GM19455 (cell line): ENCODE results near the gene CCDC71.

ENCODE experiments used
- ATAC-seq: cut with Tn5 transposase; IDR thresholded peaks from one replicate; pipeline ENCODE4 v1.9.1; 2021; ENCODE audit not compliant: unreplicated experiment

The CCDC71 gene

DNA sequence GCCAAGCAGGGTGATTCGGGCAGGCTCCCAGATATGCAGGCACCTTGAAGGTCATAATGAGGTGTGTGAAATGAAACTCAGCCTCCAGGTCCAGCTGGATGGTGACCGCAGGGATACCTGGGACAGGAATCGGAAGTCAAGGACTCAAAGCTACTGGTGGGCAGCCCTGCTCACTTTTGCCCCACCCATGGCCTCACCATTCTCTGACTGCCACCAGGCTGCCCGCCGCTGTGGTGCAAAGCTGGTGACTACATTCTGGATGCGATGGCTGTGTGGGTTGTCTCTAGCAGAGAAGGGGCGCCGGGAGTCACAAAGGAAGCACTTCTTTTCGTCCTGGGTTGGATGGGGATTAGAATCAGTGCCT is 34.1 kb downstream of the CCDC71 start:
- ATAC-seq = no peak

DNA sequence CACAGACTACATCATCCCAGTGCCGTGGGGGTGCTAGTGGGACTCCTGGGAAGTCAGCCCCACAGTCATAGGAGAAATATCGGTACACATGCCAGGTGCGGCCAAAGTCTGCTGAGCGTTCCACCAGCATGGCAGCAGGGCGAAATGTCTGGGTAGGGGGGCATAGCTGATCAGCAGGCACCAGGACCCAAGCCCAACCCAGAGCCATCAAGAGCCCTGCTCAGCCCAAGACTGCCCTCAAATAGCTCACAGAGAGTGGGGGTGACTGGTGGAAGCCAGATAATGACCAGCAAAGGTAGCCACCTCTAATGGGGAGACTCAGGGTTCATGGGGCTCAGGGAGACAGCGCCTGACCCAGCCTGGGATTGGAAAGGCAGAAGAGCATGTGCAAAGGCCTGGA is 34.6 kb downstream of the CCDC71 start:
- ATAC-seq = no peak

DNA sequence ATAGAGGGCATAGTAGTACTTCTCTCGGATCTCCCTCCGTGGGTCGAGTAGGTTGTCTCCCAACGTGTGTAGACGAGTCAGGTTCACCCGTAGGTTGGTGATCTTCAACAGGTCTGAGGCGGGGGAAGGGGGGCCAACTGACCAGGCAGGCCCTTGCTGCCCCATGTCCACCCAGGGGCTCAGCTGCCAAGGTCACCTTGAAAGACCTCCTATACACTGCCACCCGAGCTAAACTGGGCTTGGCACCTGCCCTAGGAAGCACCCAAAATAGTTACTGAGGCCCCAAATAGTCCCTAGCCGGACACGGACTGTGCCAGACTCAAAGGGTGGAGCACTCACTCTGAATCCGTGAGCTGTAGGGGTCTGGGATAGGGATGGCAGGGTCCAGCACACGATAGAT is 35.1 kb downstream of the CCDC71 start:
- ATAC-seq = no peak

DNA sequence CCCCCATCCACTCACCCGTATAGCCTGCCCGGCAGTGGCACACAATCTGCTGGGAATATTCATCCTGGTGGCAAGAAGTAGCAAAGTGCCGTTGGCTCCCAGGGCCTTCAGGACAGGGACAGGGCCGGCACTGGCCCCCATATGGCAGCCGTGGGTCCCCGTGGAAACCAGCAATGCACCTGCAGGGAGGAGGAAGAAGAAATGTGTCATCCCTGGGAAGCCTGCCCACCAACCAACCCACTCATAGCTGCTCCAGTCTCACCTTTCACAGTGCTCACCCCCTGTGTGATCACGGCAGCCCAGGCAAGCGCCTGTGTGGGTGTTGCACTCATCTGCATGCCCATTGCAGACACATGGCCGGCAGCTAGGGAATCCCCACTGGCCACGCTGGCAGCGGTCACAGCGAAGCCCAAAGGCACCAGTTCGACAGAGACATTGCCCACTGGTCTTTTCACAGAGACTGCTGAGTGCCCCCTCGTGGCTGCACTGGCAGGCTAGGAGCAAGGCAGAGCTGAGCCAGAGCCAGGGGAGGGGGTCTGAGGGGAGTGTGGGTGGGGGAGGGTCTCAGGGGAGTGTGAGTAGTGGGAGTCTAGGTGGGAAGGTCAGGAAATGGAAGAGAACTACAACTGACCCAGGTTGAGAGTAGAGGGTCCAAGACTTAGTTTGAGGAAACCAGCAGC is 41.0 kb downstream of the CCDC71 start:
- no peak for ATAC-seq

DNA sequence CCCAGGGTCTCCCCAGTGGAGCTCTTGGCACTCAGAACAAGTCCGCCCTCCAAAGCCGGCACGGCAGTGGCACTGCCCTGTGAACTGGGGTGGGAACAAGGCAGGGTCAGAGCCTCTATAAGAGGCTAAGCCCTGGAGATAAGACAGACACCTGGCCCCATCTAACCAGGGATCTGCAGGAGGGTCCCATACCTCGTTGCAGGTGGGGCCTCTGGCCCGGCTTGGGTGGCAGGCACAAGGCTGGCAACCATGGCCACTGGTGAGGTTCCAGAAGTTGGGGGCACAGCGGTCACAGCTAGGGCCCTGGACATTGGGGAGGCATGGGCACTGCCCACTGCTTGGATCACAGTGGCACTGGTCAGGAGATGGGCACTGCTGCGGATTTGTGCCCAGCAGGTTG is 41.9 kb downstream of the CCDC71 start:
- no peak for ATAC-seq

DNA sequence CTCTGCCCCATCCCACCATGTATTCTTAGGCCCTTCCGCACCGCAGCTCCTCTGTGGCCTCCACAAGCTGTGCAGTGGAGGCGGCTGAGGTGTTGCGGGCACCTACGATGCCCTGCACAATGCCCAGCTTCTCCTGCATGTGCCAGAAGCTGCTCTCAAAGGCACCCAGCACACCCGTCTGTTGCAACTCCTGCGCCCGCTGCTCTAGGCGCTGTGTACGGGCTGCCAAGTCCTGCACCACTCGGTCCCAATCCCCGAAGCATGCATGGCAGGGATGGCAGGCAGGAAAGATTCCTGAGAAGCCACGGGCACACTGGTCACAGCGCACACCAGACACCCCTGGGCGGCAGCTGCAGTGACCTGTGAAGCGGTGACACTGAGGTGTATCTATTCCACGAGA is 42.4 kb downstream of the CCDC71 start:
- ATAC-seq = no peak

DNA sequence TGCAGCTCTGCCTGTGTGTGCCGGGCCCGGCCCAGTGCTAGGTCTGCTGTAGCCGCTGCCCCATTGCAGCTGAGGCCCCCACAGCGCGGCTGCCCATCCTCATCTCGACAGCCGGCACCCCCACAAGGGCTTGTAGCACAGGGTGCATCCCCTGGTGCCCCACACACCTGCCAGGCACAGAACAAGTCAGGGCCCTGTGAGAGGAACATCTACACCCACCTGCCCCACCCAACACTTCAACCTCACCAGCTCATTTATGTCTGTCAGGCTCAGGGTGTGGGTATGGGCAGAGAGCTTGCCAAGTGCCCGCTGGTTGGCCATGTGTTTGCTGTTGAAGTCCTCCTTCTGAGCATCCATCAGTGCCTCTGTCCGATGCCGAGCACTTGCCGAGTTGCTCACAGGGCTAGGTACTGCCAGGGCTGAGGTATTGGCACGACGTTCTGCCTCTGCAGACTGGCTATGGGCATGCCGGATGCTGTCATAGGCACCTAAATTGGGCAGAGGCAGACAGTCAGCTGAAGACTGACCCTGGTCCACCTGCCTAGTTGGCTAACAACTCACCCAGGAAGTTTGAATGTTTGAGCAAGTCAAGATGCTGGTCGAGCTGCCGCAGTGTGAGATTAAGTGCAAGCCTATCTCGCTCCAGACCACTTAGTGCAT is 43.1 kb downstream of the CCDC71 start:
- ATAC-seq = no peak

DNA sequence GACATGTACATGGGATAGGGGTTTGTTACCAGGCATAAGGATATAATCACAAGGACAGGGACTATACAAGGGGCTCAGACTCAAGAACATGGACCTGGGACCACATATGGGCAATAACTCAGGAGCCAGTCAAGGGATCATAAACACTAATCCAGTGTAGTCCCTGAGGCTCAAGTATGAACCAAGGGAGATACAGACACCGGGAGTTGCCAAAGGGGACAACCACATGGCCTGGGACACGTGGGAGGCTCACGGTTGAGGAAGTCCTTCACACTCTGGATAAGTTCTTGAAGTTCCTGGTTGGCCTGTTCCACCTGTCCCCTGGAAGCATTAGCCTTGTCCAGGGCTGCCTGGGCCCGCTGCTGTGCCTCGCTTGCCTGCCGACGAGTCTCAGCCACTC is 43.7 kb downstream of the CCDC71 start:
- ATAC-seq = no peak

DNA sequence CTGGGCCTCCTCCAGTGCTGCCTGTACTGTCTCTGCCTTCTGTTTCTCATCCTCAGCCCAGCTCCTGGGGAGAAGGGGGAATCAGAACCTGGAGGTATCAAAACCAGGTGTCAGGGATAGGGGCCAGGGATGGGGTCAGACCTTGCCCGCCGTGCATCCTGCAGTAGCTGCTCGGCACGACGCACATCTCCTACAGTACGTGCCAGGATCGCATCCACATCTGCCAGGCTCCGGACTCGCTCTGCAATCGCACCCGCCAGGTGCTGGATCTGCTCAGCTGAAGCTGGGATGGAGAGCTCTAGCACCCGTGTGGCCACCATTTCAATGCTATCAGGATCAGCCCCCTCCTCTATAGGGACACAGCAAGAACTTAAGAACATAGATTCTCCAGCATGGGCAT is 44.1 kb downstream of the CCDC71 start:
- ATAC-seq = no peak

DNA sequence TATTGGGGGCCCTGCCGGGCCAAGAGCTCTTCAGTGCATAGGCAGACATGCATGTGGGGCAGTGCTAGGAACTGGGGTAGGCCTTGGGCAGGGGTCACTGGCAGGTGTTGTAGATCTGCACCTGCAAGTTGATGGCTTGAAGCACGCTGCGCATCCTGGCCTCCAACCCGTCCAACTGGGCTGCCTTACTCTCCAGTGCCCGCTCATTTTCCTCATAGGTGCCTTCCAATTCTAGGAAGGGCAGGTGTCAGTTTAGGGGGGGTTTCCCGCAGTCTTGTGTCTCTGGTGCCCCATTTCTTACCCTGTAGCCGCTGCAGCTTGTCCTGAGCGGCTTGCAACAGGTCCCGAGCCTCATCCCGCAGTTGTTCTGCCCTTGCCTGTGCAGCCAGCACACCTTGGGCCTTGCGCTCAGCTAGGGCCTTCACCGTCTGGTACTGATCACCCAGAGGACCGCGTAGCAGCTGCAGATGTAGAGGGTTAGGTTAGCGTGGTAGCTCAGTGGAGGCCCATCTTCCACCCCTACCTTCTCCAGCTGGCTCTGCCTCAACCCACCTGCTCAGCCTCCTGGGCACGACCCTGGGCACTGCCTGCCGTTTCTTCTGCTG is 44.9 kb downstream of the CCDC71 start:
- no peak for ATAC-seq

DNA sequence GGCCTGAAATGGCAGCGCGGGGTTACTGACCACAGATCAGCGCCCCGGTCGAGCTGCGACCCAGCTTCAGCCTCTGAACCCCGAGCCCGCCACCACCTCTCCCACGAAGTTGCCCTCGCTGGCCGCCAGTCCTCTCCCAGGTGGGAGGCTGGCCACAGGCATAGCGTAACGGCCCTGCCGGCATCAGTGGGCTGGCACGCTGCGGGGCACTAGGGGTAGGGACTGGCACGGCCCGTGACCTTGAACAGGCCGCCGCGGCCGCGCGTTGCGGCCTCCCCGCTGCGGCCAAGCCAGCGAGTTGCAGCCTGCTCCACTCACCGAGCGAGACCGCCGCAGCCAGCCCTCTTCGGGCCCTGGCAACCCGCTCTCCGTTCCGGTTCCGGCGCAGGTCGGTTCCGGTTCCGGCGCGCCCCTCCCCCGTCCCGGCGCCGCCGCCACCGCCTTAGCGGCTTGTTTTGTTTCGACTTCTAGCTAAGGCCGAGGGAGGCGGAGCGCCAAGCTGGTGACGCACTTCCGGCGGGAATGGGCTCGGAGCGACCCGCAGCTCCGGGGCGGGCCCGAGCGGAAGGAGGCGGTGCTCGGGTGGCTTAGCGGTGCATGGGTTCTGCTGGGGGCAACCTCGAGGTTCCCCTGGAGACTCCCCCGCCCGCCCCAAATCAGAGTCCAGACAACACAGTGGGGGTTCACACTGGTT is 45.5 kb downstream of the CCDC71 start, which contains the start of gene USP19:
USP19 (minus strand) TSS at position 386 of the 694 bp plus-strand sequence. CDS start 1,678 bp downstream, outside the sequence.
- ATAC-seq = peak; percentile 88

DNA sequence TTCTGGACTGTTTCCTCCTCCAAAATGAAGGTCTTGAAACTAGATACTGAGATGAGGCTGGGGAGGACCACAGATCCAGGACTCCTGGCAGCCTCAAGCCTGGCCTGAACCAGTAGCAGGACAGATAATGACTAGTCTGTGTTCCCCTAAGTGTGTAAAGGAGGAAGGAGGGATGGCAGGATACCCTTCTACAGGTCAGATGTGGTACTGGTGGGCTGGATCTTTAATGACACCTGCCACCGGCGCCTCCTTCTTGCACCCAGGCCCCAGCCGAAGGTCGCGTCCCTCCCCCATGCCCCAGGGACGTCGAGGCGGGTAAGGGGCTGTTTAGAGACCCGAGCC is 46.1 kb downstream of the CCDC71 start:
- ATAC-seq = peak; percentile 4

DNA sequence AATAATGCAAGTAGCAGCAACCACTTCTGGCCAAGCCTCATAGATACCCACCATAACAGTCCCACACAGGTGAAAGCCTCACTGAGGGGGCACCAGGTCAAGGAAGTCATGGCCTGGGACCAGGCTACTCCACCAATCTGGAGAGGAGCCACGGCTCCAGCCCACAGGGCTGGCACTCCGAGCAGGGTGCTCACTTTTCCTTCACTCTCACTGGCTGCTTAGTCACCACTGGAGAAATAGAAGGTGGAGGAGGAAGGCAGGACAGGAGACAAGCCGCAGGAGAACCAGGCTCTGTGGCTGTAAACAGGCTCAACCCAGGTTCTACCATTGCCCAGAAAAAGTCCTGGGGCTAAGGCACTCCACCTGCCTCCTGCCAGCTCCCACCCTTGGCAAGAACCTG is 46.7 kb downstream of the CCDC71 start:
- ATAC-seq = no peak

DNA sequence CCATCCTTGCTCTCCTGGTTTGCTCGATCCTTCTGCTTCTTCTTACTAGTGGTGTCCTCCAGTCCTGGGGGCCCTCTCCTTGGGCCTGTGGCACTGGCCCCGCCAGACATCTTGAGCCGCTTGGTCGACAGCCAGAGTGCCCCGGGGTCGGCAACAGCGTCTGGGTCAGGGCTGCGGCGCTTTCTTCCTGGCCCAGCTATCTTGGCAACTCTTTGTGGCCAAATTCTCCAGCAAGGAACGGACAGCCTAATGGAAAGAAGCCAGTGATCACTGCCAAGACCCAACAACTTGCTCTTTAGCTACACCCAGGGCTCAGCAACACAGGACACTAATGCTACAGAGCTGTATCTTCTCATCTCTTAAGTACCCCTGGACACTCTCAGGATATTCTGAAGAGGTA is 47.1 kb downstream of the CCDC71 start:
- no peak for ATAC-seq
